SU-DHL-6 (cell line): ENCODE data around the gene LCN9.

Source experiments
- CTCF ChIP-seq: fragments of 200-600 bp; sonication (generic); IDR thresholded peaks from one replicate; pipeline ENCODE4 v1.5.1; 2017; ENCODE audit warnings: antibody characterized with exemption, mild to moderate bottlenecking, low read length, moderate library complexity; ENCODE audit not compliant: insufficient read depth, poor library complexity, severe bottlenecking
- EZH2phosphoT487 ChIP-seq: fragments of 200-600 bp; sonication (generic), shearing (Covaris generic); conservative IDR thresholded peaks from 2 replicates; pipeline ENCODE4 v1.6.1; 2018; ENCODE audit warnings: mild to moderate bottlenecking, antibody characterized with exemption, low read length, moderate library complexity, mixed read lengths

- no peak for TF ChIP-seq CTCF
- TF ChIP-seq EZH2phosphoT487, result no peak
Measured at GRCh38 chr9:135665795-135666189, 2.7 kb downstream of the LCN9 start.
